ENCODE results near the gene PCDH8.

The PCDH8 gene

GRCh38 chr13:52846567-52847321 is 1.7 kb downstream of the PCDH8 start:
- Mint-ChIP-seq H3K27ac (no peak overlapping the region), H3K4me3 (no peak overlapping the region)
- intact Hi-C loops (cut with micrococcal nuclease) = no loop called here

GRCh38 chr13:52845766-52846566 is 2.5 kb downstream of the PCDH8 start:
- Mint-ChIP-seq H3K27me3 (peaks cover 82% of the 10 kb centered on the region), H3K9me3 (peaks cover 8% of the 10 kb centered on the region), H3K4me1 (ENCODE audit: low read depth) (peaks cover 31% of the 10 kb centered on the region), H3K4me3 (peak overlapping the region; percentile 17), H3K27ac (no peak overlapping the region), H3K36me3 (ENCODE audit: low read depth) (no peaks in the 10 kb centered on the region)
- intact Hi-C loops (cut with micrococcal nuclease) = no loop called here

More at GRCh38 chr13:52846567-52847321, 1.7 kb downstream of the PCDH8 start:
- peaks cover 87% of the 10 kb centered on the region for H3K27me3 Mint-ChIP-seq
- H3K4me1 Mint-ChIP-seq (ENCODE audit: low read depth) = peaks cover 35% of the 10 kb centered on the region
- peaks cover 8% of the 10 kb centered on the region for H3K9me3 Mint-ChIP-seq
- H3K36me3 Mint-ChIP-seq (ENCODE audit: low read depth) = no peaks in the 10 kb centered on the region

- Mint-ChIP-seq H3K36me3 (ENCODE audit: low read depth) (no peaks in the 10 kb centered on the region), H3K27me3 (peaks cover 77% of the 10 kb centered on the region), H3K4me1 (ENCODE audit: low read depth) (peaks cover 25% of the 10 kb centered on the region), H3K27ac (no peak overlapping the region), H3K9me3 (peaks cover 3% of the 10 kb centered on the region), H3K4me3 (no peak overlapping the region)
- intact Hi-C loops (cut with micrococcal nuclease) = no loop called here
Measured at GRCh38 chr13:52845334-52845761, 3.1 kb downstream of the PCDH8 start.

GRCh38 chr13:52844836-52845235 is 3.6 kb downstream of the PCDH8 start:
- H3K9me3 Mint-ChIP-seq = no peaks in the 10 kb centered on the region

GRCh38 chr13:52842441-52842840 is 6.0 kb downstream of the PCDH8 start:
- Mint-ChIP-seq H3K9me3 (no peaks in the 10 kb centered on the region), H3K27me3 (peaks cover 62% of the 10 kb centered on the region)

More at GRCh38 chr13:52844836-52845235, 3.6 kb downstream of the PCDH8 start:
- no peaks in the 10 kb centered on the region for H3K36me3 Mint-ChIP-seq (ENCODE audit: low read depth)
- no peak overlapping the region for H3K4me3 Mint-ChIP-seq
- H3K4me1 Mint-ChIP-seq (ENCODE audit: low read depth) = peaks cover 20% of the 10 kb centered on the region
- H3K27ac Mint-ChIP-seq = no peak overlapping the region
- peaks cover 76% of the 10 kb centered on the region for H3K27me3 Mint-ChIP-seq
- intact Hi-C loops (cut with micrococcal nuclease) = no loop called here

GRCh38 chr13:52840066-52840465 is 8.4 kb downstream of the PCDH8 start:
- H3K9me3 Mint-ChIP-seq = no peaks in the 10 kb centered on the region
- no peak overlapping the region for H3K27ac Mint-ChIP-seq
- H3K27me3 Mint-ChIP-seq = peaks cover 46% of the 10 kb centered on the region
- no peaks in the 10 kb centered on the region for H3K36me3 Mint-ChIP-seq (ENCODE audit: low read depth)
- intact Hi-C loops (cut with micrococcal nuclease) = no loop called here
- H3K4me3 Mint-ChIP-seq = no peak overlapping the region
- H3K4me1 Mint-ChIP-seq (ENCODE audit: low read depth) = peaks cover 5% of the 10 kb centered on the region

More at GRCh38 chr13:52842441-52842840, 6.0 kb downstream of the PCDH8 start:
- H3K27ac Mint-ChIP-seq = no peak overlapping the region
- intact Hi-C loops (cut with micrococcal nuclease) = no loop called here
- no peaks in the 10 kb centered on the region for H3K36me3 Mint-ChIP-seq (ENCODE audit: low read depth)
- H3K4me3 Mint-ChIP-seq = no peak overlapping the region
- H3K4me1 Mint-ChIP-seq (ENCODE audit: low read depth) = peaks cover 5% of the 10 kb centered on the region

- intact Hi-C loops (cut with micrococcal nuclease) = no loop called here
- no peaks in the 10 kb centered on the region for H3K36me3 Mint-ChIP-seq (ENCODE audit: low read depth)
- H3K4me3 Mint-ChIP-seq = no peak overlapping the region
- H3K9me3 Mint-ChIP-seq = no peaks in the 10 kb centered on the region
- H3K27me3 Mint-ChIP-seq = peaks cover 37% of the 10 kb centered on the region
- H3K4me1 Mint-ChIP-seq (ENCODE audit: low read depth) = peaks cover 5% of the 10 kb centered on the region
- no peak overlapping the region for H3K27ac Mint-ChIP-seq
Measured at GRCh38 chr13:52838433-52839107, 9.9 kb downstream of the PCDH8 start.

GRCh38 chr13:52837850-52838249 is 10.6 kb downstream of the PCDH8 start:
- intact Hi-C loops (cut with micrococcal nuclease) = no loop called here
- Mint-ChIP-seq H3K36me3 (ENCODE audit: low read depth) (no peaks in the 10 kb centered on the region), H3K9me3 (no peaks in the 10 kb centered on the region), H3K4me1 (ENCODE audit: low read depth) (peaks cover 5% of the 10 kb centered on the region), H3K27ac (no peak overlapping the region), H3K27me3 (peaks cover 32% of the 10 kb centered on the region), H3K4me3 (no peak overlapping the region)

- peaks cover 28% of the 10 kb centered on the region for H3K27me3 Mint-ChIP-seq
- no peaks in the 10 kb centered on the region for H3K4me1 Mint-ChIP-seq (ENCODE audit: low read depth)
- H3K4me3 Mint-ChIP-seq = no peak overlapping the region
- no peak overlapping the region for H3K27ac Mint-ChIP-seq
- no peaks in the 10 kb centered on the region for H3K9me3 Mint-ChIP-seq
- H3K36me3 Mint-ChIP-seq (ENCODE audit: low read depth) = no peaks in the 10 kb centered on the region
- intact Hi-C loops (cut with micrococcal nuclease) = no loop called here
Measured at GRCh38 chr13:52835071-52835839, 13.2 kb downstream of the PCDH8 start.

- Mint-ChIP-seq H3K9me3 (no peaks in the 10 kb centered on the region), H3K27me3 (peaks cover 17% of the 10 kb centered on the region), H3K36me3 (ENCODE audit: low read depth) (no peaks in the 10 kb centered on the region), H3K4me3 (no peak overlapping the region), H3K27ac (no peak overlapping the region), H3K4me1 (ENCODE audit: low read depth) (no peaks in the 10 kb centered on the region)
- intact Hi-C loops (cut with micrococcal nuclease) = no loop called here
Measured at GRCh38 chr13:52833296-52833875, 15.1 kb downstream of the PCDH8 start.

GRCh38 chr13:52832313-52832712 is 16.1 kb downstream of the PCDH8 start:
- H3K27ac Mint-ChIP-seq = no peak overlapping the region
- no peak overlapping the region for H3K4me3 Mint-ChIP-seq
- no peaks in the 10 kb centered on the region for H3K9me3 Mint-ChIP-seq
- no peaks in the 10 kb centered on the region for H3K4me1 Mint-ChIP-seq (ENCODE audit: low read depth)
- no peaks in the 10 kb centered on the region for H3K36me3 Mint-ChIP-seq (ENCODE audit: low read depth)
- H3K27me3 Mint-ChIP-seq = peaks cover 16% of the 10 kb centered on the region
- intact Hi-C loops (cut with micrococcal nuclease) = no loop called here

- intact Hi-C loops (cut with micrococcal nuclease) = no loop called here
- peaks cover 11% of the 10 kb centered on the region for H3K27me3 Mint-ChIP-seq
Measured at GRCh38 chr13:52830946-52831345, 17.5 kb downstream of the PCDH8 start.

GRCh38 chr13:52827839-52828238 is 20.6 kb downstream of the PCDH8 start:
- Mint-ChIP-seq H3K9me3 (no peaks in the 10 kb centered on the region), H3K36me3 (ENCODE audit: low read depth) (no peaks in the 10 kb centered on the region), H3K4me3 (no peak overlapping the region), H3K27ac (no peak overlapping the region), H3K4me1 (ENCODE audit: low read depth) (no peaks in the 10 kb centered on the region), H3K27me3 (peaks cover 5% of the 10 kb centered on the region)
- intact Hi-C loops (cut with micrococcal nuclease) = no loop called here

More at GRCh38 chr13:52830946-52831345, 17.5 kb downstream of the PCDH8 start:
- H3K9me3 Mint-ChIP-seq = no peaks in the 10 kb centered on the region
- H3K4me1 Mint-ChIP-seq (ENCODE audit: low read depth) = no peaks in the 10 kb centered on the region
- no peak overlapping the region for H3K27ac Mint-ChIP-seq
- H3K36me3 Mint-ChIP-seq (ENCODE audit: low read depth) = no peaks in the 10 kb centered on the region
- H3K4me3 Mint-ChIP-seq = no peak overlapping the region

Data from dendritic cell treated with granulocyte-macrophage colony-stimulating factor and Interleukin-4, amounts not matched to agents 40 ng/mL and 50 ng/mL, for 4 days (primary cell).